Amniotic epithelial cell (primary cell): ENCODE results near the gene INPP4A.
A peak's percentile ranks its signal among the peaks of the same experiment; 100 is the strongest.

ENCODE experiments used
- DNase-seq: peaks from one replicate; pipeline ENCODE4 v3.0.0-alpha.2; 2010; ENCODE audit warnings: low read depth

INPP4A gene

GRCh38 chr2:98514879-98515249 is 70.2 kb downstream of the INPP4A start:
- DNase-seq: no peak

- peak; percentile 72 for DNase-seq
Observed at GRCh38 chr2:98515250-98515991, 70.8 kb downstream of the INPP4A start.

- DNase-seq: no peak
Observed at GRCh38 chr2:98516571-98516970, 71.9 kb downstream of the INPP4A start.

- DNase-seq: no peak
Observed at GRCh38 chr2:98517636-98518035, 73.0 kb downstream of the INPP4A start.

GRCh38 chr2:98518101-98518500 is 73.4 kb downstream of the INPP4A start:
- peak; percentile 59 for DNase-seq

- DNase-seq: peak; percentile 83
Observed at GRCh38 chr2:98519156-98519555, 74.5 kb downstream of the INPP4A start.

GRCh38 chr2:98519851-98520250 is 75.2 kb downstream of the INPP4A start:
- DNase-seq: no peak

- DNase-seq: no peak
Observed at GRCh38 chr2:98520806-98521205, 76.1 kb downstream of the INPP4A start.

- DNase-seq: no peak
Observed at GRCh38 chr2:98521266-98521665, 76.6 kb downstream of the INPP4A start.

GRCh38 chr2:98522854-98523253 is 78.2 kb downstream of the INPP4A start:
- peak; percentile 24 for DNase-seq

GRCh38 chr2:98524168-98524567 is 79.5 kb downstream of the INPP4A start:
- DNase-seq: peak; percentile 80

GRCh38 chr2:98528349-98528748 is 83.7 kb downstream of the INPP4A start:
- no peak for DNase-seq

- no peak for DNase-seq
Observed at GRCh38 chr2:98530114-98530513, 85.5 kb downstream of the INPP4A start.

- no peak for DNase-seq
Observed at GRCh38 chr2:98532756-98533155, 88.1 kb downstream of the INPP4A start.

GRCh38 chr2:98533547-98533946 is 88.9 kb downstream of the INPP4A start:
- DNase-seq: no peak

- no peak for DNase-seq
Observed at GRCh38 chr2:98534761-98535160, 90.1 kb downstream of the INPP4A start.

GRCh38 chr2:98535971-98536677 is 91.5 kb downstream of the INPP4A start:
- DNase-seq: no peak

- no peak for DNase-seq
Observed at GRCh38 chr2:98537390-98538126, 92.9 kb downstream of the INPP4A start.

- peak; percentile 80 for DNase-seq
Observed at GRCh38 chr2:98538280-98539041, 93.8 kb downstream of the INPP4A start.

- DNase-seq: no peak
Observed at GRCh38 chr2:98539056-98539735, 94.5 kb downstream of the INPP4A start.

- DNase-seq: no peak
Observed at GRCh38 chr2:98540536-98540935, 95.9 kb downstream of the INPP4A start.

- no peak for DNase-seq
Observed at GRCh38 chr2:98541489-98541888, 96.8 kb downstream of the INPP4A start.
